ENCODE results near the gene SLC25A18.

DNA sequence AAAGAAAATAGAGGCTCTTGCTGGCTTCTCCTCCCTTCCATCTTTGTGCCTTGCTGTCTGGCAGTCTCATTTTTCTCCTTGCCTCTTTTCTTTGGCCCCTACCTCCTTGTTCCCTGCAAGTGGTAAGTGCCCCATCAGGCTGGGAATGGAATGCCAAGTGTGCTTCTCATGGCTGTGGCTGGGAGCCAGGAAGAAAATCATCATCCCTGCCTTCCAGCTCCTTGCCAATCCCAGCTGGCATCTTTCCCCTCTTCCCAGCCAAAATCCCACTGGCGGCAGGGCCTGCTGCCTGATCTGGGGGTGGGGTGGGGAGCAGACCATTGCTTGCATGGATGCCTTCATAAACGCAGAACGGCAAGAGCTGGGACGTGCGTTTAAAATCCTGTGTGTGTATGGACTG lies 27.0 kb upstream of the SLC25A18 start:
- TF ChIP-seq POLR2A (IDR thresholded peaks at IDR 0.05) = no peak
- TF ChIP-seq, protein P1, sequence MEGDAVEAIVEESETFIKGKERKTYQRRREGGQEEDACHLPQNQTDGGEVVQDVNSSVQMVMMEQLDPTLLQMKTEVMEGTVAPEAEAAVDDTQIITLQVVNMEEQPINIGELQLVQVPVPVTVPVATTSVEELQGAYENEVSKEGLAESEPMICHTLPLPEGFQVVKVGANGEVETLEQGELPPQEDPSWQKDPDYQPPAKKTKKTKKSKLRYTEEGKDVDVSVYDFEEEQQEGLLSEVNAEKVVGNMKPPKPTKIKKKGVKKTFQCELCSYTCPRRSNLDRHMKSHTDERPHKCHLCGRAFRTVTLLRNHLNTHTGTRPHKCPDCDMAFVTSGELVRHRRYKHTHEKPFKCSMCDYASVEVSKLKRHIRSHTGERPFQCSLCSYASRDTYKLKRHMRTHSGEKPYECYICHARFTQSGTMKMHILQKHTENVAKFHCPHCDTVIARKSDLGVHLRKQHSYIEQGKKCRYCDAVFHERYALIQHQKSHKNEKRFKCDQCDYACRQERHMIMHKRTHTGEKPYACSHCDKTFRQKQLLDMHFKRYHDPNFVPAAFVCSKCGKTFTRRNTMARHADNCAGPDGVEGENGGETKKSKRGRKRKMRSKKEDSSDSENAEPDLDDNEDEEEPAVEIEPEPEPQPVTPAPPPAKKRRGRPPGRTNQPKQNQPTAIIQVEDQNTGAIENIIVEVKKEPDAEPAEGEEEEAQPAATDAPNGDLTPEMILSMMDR (IDR thresholded peaks at IDR 0.05) = no peak

Data from Peyer's patch (tissue), 4 donors.